VCaP (cell line): ENCODE results near the gene NUAK1.

Experiments
- H3K27ac ChIP-seq: fragments of 450-650 bp; 2 replicates; pipeline ENCODE4 v1.5.1; 2017
- CTCF ChIP-seq: fragments of 450-650 bp; conservative IDR thresholded peaks from 2 replicates; pipeline ENCODE4 v1.5.1; 2017; ENCODE audit warnings: mild to moderate bottlenecking, moderate library complexity

The NUAK1 gene

GRCh38 chr12:106106892-106107291 is 31.9 kb downstream of the NUAK1 start:
- no peak for TF ChIP-seq CTCF

GRCh38 chr12:106106061-106106566 is 32.6 kb downstream of the NUAK1 start:
- H3K27ac ChIP-seq: no peak overlapping the region
- no peak for TF ChIP-seq CTCF

More at GRCh38 chr12:106106892-106107291, 31.9 kb downstream of the NUAK1 start:
- H3K27ac ChIP-seq: no peak overlapping the region

GRCh38 chr12:106101803-106102202 is 37.0 kb downstream of the NUAK1 start:
- no peak for TF ChIP-seq CTCF
- H3K27ac ChIP-seq: no peak overlapping the region

- H3K27ac ChIP-seq: no peak overlapping the region
- TF ChIP-seq CTCF: no peak
These were observed 40.0 kb downstream of the NUAK1 start for GRCh38 chr12:106098691-106099200.

GRCh38 chr12:106097011-106097410 is 41.7 kb downstream of the NUAK1 start:
- no peak overlapping the region for H3K27ac ChIP-seq
- no peak for TF ChIP-seq CTCF

GRCh38 chr12:106096376-106096775 is 42.4 kb downstream of the NUAK1 start:
- no peak for TF ChIP-seq CTCF
- no peak overlapping the region for H3K27ac ChIP-seq

- no peak overlapping the region for H3K27ac ChIP-seq
- TF ChIP-seq CTCF: no peak
These were observed 44.5 kb downstream of the NUAK1 start for GRCh38 chr12:106094304-106094703.
